ENCODE results near the gene ZNF554.
A peak's percentile ranks its signal among the peaks of the same experiment; 100 is the strongest.
"Not testable (repeated sequence)": the region's sequence is repeated elsewhere in the genome, so short reads cannot be mapped to it uniquely, and the experiment has no call there.

Gene ZNF554

DNA sequence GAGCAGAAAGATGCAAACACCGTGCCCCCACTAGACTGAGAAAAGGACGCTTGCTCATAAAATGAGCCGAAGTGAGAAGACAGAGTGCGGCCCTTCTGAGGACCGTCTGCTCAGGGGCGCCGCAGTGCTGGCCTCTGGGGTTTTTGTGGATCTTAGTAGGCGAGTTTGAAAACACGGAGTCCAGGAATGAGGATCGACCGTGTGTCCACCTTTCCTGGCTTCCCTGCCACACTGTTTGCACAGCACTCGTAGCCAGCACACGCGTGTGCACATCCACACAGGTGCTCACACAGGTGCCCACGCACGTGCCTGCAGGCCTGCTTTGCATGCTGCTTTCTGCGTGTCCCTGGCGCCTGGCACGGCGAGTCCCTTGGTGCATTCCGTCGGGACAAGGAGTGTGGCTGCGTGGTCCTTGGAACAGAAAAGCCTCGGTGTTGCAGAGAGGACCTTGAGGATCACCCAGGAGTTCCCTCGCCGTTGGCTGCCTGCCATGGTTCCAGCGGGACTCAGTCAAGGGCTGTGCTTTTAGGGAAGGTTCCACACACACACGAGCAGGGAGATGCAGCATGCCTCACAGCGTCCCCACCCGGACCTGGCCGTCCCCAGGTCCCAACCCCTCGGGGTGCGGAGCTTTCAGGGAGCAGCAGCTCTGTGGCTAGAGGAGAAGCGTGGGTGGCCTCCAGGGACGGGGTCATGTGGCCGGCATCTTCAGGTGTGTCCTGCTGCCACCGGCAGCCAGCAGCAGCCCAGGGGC is 10.1 kb upstream of the ZNF554 start:
- Mint-ChIP-seq H3K27me3 (no peaks in the 10 kb centered on the region), H3K27ac (no peak overlapping the region), H3K4me1 (peaks cover 2% of the 10 kb centered on the region), H3K4me3 (no peak overlapping the region), H3K9me3 (no peaks in the 10 kb centered on the region), H3K36me3 (ENCODE audit: low read depth) (peaks cover 22% of the 10 kb centered on the region)
- ATAC-seq (no peak), DNase-seq (no peak)

DNA sequence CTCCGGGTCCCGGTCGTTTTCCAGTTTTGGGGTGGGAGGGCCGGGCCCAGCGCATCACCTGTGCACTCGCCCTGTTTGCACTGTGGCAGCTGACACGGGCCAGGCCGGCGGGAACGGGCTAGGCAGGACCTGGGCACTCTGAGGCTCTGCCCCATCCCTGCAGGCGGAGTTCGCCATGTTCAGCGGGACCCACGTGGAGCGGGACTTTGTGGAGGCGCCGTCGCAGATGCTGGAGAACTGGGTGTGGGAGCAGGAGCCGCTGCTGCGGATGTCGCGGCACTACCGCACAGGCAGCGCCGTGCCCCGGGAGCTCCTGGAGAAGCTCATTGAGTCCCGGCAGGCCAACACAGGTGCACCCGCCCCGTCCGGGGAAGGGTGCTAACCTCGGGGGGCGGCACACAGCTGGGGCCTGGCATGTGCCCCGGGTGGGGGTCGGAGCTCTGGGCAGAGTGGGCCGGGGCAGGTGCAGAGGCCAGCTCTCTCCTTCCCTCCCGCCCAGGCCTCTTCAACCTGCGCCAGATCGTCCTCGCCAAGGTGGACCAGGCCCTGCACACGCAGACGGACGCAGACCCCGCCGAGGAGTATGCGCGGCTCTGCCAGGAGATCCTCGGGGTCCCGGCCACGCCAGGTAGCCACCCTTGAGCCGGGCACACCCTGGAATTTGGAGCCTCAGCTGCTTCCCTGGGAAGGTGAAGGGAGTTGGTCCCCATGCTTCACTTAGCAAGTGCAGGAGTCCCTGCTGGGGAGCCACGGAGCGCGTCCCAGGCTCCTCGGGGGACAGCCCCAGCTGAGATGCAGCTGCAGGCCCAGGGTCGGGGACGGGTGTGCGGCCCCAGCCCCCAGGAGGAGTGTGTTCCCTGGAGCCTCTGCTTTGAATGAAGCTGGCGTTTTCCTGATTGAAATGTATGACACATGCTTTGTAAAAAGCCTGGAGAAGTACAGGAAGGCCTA is 9.3 kb upstream of the ZNF554 start:
- Mint-ChIP-seq H3K9me3 (no peaks in the 10 kb centered on the region), H3K36me3 (ENCODE audit: low read depth) (peaks cover 17% of the 10 kb centered on the region), H3K4me3 (no peak overlapping the region), H3K27ac (no peak overlapping the region), H3K27me3 (no peaks in the 10 kb centered on the region), H3K4me1 (no peaks in the 10 kb centered on the region)
- DNase-seq (no peak), ATAC-seq (no peak)

DNA sequence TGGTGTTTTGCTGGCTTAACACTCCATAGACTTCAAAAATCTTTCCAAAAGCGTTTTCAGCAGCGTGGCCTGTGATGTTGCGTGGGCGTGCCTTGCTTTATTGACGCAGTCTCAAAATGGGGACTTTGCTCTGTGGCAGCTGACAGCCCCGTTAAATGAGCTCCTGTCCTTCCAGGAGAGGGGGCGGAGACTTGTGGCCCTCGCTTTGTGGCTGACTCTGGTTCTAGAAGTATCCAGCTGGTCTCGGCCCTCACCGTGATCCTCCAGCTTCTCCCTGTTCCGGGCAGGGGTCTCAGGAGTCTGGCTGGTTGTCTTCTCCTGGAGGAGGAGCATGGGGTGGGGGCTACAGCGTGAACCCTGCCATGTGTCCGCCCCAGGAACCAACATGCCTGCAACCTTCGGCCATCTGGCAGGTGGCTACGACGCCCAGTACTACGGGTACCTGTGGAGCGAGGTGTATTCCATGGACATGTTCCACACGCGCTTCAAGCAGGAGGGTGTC is 8.4 kb upstream of the ZNF554 start:
- H3K4me1 Mint-ChIP-seq: no peaks in the 10 kb centered on the region
- ATAC-seq: no peak
- DNase-seq: no peak
- H3K36me3 Mint-ChIP-seq (ENCODE audit: low read depth): peaks cover 16% of the 10 kb centered on the region
- no peaks in the 10 kb centered on the region for H3K27me3 Mint-ChIP-seq
- H3K4me3 Mint-ChIP-seq: no peak overlapping the region
- H3K27ac Mint-ChIP-seq: no peak overlapping the region
- no peaks in the 10 kb centered on the region for H3K9me3 Mint-ChIP-seq

DNA sequence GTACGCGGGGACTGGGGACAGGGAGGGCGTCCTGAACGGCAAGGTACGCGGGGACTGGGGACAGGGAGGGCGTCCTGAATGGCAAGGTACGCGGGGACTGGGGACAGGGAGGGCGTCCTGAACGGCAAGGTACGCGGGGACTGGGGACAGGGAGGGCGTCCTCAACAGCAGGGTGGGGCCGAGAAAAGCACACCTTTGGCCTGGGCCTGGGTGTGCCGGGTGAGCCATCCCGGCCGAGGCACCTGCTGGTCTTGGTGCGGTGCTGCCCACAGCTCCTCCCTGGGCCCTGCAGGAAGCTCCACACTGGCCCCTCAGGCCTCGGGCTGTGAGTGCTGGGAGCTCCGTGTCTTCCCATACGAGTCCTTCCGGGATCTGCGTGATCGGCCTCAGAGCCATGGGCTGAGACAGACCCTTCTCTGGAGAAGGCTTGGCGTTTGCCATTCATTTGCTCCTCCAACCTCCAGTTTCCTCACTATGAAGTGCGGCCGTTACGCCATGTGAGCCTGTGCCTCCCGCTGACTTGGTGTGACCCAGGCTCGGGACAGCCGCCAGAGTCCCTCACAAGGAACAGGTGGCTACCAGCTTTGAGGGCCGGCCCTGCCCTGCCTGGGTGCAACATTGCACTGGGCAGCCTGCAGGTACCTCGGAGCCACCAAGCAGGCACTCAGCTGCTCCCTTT is 7.8 kb upstream of the ZNF554 start:
- Mint-ChIP-seq H3K27ac (no peak overlapping the region), H3K27me3 (no peaks in the 10 kb centered on the region), H3K36me3 (ENCODE audit: low read depth) (peaks cover 16% of the 10 kb centered on the region), H3K4me1 (no peaks in the 10 kb centered on the region), H3K9me3 (no peaks in the 10 kb centered on the region), H3K4me3 (no peak overlapping the region)
- DNase-seq: no peak
- ATAC-seq: no peak

DNA sequence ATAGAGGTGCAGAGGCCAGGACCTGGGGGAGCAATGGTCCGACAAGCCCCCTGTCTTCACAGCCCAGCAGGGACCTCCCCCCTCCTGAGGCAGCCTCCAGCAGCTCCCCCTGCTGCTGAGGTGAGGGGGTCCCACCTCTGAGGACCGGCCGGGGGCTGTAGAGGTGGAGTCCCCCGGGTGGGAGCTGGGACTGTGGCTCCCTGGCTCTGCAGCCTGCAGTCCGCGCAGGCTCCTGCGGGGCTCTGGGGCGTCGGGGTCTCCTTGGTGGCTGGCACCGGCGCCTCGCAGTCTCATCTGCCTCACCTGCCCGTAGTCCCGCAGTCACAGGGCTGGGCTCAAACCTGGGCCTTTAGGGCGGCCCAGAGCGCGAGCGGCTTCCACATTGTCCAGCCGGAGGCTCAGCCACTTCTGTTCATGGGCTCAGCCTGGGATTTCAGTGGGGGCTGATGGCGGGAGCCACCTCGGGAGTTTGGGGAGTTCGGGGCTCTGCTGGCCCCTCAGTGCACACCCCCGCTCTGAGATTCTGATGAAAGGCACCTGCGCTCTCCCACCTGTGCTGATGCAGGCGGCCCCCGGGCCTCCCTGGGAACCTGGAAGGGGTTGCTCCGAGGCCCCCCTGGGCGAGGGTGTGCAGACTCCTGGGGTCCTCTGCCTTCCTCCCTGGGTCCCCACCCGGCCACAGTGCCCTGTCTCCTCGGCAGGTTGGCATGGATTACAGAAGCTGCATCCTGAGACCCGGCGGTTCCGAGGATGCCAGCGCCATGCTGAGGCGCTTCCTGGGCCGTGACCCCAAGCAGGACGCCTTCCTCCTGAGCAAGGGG is 7.0 kb upstream of the ZNF554 start:
- no peak for ATAC-seq
- H3K4me3 Mint-ChIP-seq: no peak overlapping the region
- no peaks in the 10 kb centered on the region for H3K9me3 Mint-ChIP-seq
- no peak for DNase-seq
- H3K27me3 Mint-ChIP-seq: no peaks in the 10 kb centered on the region
- H3K36me3 Mint-ChIP-seq (ENCODE audit: low read depth): peaks cover 16% of the 10 kb centered on the region
- H3K27ac Mint-ChIP-seq: no peak overlapping the region
- H3K4me1 Mint-ChIP-seq: peaks cover 4% of the 10 kb centered on the region

DNA sequence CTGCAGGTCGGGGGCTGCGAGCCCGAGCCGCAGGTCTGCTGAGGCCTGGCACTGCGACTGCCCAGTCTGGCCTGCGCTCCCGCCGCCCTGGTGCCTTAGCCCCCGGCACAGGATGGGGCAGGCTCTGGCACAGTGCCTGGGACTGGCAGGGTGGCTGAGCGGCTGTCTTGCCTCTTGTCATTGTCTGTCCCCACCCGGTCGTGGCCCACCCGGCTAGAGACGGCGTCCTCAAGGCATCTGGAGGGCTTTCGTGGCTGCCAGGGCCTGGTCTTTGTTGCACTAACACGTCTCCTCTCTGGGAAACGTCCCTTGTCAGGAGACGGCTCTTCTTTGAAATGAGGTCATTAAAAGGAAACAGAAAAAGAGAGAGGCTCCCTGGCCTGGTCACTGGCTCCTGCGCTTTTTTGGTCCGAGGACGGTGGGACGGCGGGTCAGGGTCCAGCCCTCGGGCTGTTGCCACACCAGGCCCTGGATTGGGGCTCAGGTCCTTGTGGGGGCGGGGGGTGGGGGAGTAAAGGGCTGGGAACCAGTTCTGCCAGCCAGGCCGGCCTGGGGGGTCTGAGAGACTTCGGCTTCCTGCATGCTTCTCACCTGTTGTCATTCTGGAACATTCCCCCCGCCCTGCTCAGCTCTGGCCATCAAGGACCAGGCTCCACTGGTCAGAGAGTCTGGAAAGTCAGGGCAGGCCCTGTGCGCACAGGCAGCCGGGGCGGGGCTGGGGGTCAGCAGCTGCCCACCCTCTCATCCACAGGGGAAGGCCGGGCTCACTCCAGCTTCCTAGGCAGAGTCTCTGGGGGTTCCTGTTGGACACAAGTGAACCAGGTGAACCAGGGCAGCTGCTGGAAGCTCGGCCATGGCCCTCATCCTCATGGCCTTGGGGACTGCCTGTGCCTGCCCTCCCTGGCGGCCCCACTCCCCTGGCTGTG is 6.2 kb upstream of the ZNF554 start:
- Mint-ChIP-seq H3K9me3 (no peaks in the 10 kb centered on the region), H3K4me3 (no peak overlapping the region), H3K27ac (no peak overlapping the region), H3K4me1 (peaks cover 4% of the 10 kb centered on the region), H3K27me3 (no peaks in the 10 kb centered on the region), H3K36me3 (ENCODE audit: low read depth) (peaks cover 14% of the 10 kb centered on the region)
- ATAC-seq (no peak), DNase-seq (no peak)

DNA sequence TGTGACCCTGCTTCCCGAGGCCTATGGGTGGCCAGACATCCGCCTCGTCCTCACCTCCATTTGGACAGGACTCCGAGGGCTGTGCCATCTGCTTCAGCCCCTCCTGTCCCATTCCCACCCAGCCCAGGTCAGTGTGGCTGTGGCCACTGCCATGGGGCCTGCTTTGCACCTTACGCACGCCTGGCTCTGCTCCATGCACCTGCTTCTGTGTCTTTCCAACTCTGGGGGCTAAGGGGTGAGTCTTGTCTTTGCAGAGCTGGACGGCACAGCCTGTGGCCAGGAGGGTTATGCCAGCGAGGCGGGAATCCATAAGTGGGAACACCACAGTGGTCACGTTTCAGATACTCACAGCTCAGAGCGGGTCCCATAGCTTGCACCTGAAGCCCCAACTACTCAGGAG is 5.2 kb upstream of the ZNF554 start:
- ATAC-seq: no peak
- Mint-ChIP-seq H3K36me3 (ENCODE audit: low read depth) (peaks cover 6% of the 10 kb centered on the region), H3K4me1 (peaks cover 4% of the 10 kb centered on the region), H3K27ac (no peak overlapping the region), H3K9me3 (no peaks in the 10 kb centered on the region), H3K4me3 (no peak overlapping the region), H3K27me3 (no peaks in the 10 kb centered on the region)
- no peak for DNase-seq

DNA sequence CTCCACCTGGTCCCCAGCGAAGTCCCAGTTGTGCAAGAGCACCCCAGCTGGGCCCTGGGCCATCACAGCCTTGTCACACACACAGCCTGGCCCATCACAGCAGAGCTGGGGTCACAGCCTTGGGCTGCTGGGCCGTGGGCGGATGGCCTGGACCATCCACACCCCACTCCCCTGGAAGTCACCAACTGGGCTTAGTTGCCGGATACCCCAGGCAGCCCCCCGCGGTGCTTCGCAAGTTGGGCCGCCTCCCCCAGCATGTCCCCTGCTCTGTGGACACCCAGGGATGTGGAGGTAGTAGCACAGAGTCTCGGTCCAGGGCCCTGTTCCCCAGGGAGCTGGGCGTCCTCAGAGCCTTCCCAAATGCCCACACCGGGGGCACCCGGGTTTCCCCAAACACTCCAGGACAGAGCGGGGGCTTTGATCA is 4.5 kb upstream of the ZNF554 start:
- no peak for DNase-seq
- Mint-ChIP-seq H3K9me3 (no peaks in the 10 kb centered on the region), H3K27ac (no peak overlapping the region), H3K27me3 (no peaks in the 10 kb centered on the region), H3K36me3 (ENCODE audit: low read depth) (peaks cover 6% of the 10 kb centered on the region), H3K4me1 (peaks cover 5% of the 10 kb centered on the region), H3K4me3 (no peak overlapping the region)
- ATAC-seq: no peak

DNA sequence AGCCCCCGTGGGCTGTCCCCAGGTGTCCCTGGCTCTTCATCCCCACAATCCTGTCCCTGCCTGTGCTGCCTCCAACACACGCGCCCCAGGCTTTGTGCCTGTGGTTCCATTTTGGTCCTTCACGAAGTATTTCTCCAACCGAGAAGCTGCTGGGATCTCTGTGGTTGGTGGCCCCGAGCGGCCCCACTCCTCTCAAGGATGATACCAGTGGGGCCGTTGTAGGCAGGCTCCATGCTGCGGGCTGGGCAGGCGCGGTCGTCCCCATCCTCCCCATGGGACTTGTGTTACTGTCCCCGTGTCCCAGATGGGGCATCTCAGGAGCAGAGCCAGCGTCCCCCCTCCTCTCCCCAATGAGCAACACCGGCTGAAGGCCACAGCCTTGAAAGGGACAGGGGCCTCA is 3.7 kb upstream of the ZNF554 start:
- H3K27me3 Mint-ChIP-seq: no peaks in the 10 kb centered on the region

DNA sequence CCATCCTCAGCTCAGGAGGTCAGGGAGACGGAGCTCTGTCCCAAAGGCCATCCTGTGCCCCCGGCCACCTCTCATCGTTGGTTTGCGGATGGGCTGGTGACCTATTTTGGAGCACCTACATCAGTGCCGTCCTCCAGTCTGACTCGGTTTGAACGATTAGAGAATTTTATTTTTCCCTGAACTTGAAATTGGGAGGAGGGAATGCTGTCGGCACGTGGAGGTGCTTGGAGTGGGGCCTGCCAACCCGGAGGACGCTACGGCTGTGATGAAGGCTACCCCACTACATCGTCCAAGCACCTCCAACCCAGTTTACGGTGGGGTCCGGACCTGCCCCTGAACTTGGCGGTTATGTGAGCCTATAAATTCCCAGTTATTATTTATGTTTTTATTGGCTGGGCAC is 3.0 kb upstream of the ZNF554 start:
- no peak overlapping the region for H3K27ac Mint-ChIP-seq
- no peaks in the 10 kb centered on the region for H3K27me3 Mint-ChIP-seq
- DNase-seq (no peak), ATAC-seq (no peak)
- no peaks in the 10 kb centered on the region for H3K9me3 Mint-ChIP-seq
- H3K36me3 Mint-ChIP-seq (ENCODE audit: low read depth): peaks cover 3% of the 10 kb centered on the region
- peaks cover 7% of the 10 kb centered on the region for H3K4me1 Mint-ChIP-seq
- no peak overlapping the region for H3K4me3 Mint-ChIP-seq

More for the DNA sequence above, 3.7 kb upstream of the ZNF554 start:
- DNase-seq (no peak), ATAC-seq (no peak)
- Mint-ChIP-seq H3K27ac (no peak overlapping the region), H3K4me1 (peaks cover 7% of the 10 kb centered on the region), H3K9me3 (no peaks in the 10 kb centered on the region), H3K4me3 (no peak overlapping the region), H3K36me3 (ENCODE audit: low read depth) (peaks cover 5% of the 10 kb centered on the region)

DNA sequence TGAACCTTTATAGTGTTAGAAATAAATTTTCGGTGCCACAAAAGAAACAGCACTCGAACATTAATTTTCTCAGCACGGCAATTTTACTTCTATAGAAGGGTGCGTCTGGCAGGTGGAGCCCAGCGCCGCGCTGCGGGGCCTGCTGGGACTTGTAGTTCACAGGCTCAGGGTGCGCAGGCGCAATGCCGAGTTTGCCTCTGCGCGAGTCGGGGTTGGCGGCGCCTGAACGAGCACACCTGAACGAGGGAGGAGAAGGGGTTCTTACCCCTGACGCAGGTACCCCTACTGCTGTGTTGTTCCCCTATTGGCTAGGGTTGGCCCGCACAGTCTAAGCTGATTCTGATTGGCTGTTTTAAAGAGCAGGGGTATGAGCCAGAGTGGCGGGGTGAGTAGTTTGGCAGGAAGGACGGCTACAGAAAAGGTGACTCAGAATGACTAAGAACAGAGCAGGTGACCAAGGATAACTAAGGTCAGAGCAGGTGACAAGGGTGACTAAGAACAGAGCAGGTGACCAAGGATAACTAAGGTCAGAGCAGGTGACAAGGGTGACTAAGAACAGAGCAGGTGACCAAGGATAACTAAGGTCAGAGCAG is 2.3 kb upstream of the ZNF554 start:
- DNase-seq; H3K27me3 Mint-ChIP-seq; H3K4me3 Mint-ChIP-seq; H3K27ac Mint-ChIP-seq; H3K36me3 Mint-ChIP-seq (ENCODE audit: low read depth); H3K9me3 Mint-ChIP-seq; H3K4me1 Mint-ChIP-seq; ATAC-seq: not testable (repeated sequence)

DNA sequence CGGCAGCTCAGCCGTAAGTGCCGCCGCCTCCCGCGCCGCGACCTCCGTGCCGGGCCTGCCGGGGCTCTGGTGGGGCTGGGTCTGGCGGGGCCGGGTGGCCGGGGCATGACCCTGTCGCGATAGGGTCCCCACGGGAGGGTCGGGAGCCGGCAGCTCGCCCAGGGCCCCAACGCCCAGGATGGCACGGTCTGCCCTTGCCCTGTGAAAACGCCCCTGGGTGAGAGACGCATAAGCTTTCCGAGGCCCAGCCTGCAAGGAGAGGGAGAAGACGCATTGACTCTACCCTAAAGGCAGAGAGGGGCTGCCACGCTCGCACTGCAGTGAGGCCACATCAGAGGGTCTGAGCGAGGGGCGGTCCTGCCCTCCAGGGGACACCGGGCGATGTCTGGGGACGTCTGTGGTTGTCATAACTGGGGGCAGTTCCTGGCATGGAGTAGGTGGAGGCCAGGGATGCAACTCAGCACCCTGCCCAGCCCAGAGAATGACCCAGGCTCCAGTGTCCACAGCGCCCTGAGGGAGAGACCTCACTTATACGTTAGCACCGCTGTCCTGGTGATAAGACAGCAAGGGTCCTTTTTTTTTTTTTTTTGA is 539 bp downstream of the ZNF554 start:
- H3K27ac Mint-ChIP-seq: peak overlapping the region; percentile 59
- peaks cover 7% of the 10 kb centered on the region for H3K4me1 Mint-ChIP-seq
- H3K27me3 Mint-ChIP-seq: no peaks in the 10 kb centered on the region
- peak; percentile 2 for ATAC-seq
- H3K9me3 Mint-ChIP-seq: no peaks in the 10 kb centered on the region
- H3K4me3 Mint-ChIP-seq: peak overlapping the region; percentile 84
- peaks cover 5% of the 10 kb centered on the region for H3K36me3 Mint-ChIP-seq (ENCODE audit: low read depth)
- peak; percentile 23 for DNase-seq

Data from activated naive CD8-positive, alpha-beta T cell treated with anti-CD3 and anti-CD28 coated beads, Interleukin-2, amount 50 U/mL, for 24 hours (primary cell).